ACC112 (cell line): Measurements from ENCODE around the gene PAK6.

Source experiments
- H2AFZ ChIP-seq: fragments of 200-600 bp; sonication (generic); one replicate; pipeline ENCODE4 v1.6.0; 2017; ENCODE audit warnings: antibody characterized with exemption, low read length; ENCODE audit not compliant: unreplicated experiment
- H3K27ac ChIP-seq: fragments of 200-600 bp; sonication (generic); 2 replicates; pipeline ENCODE4 v1.5.1; 2014; ENCODE audit warnings: low read depth, mild to moderate bottlenecking, antibody characterized with exemption, low read length, moderate library complexity
- H3K27me3 ChIP-seq: fragments of 200-600 bp; sonication (generic); 2 replicates; pipeline ENCODE4 v1.6.1; 2014; ENCODE audit warnings: mild to moderate bottlenecking, antibody characterized with exemption, low read length, moderate library complexity, mixed read lengths; ENCODE audit not compliant: insufficient read depth
- H3K36me3 ChIP-seq: fragments of 200-600 bp; sonication (generic); 2 replicates; pipeline ENCODE4 v1.6.1; 2016; ENCODE audit warnings: mild to moderate bottlenecking, antibody characterized with exemption, low read length, moderate library complexity, mixed read lengths; ENCODE audit not compliant: insufficient read depth
- H3K4me1 ChIP-seq: fragments of 200-600 bp; sonication (generic); one replicate; pipeline ENCODE4 v1.6.1; 2016; ENCODE audit warnings: low read length, mixed read lengths; ENCODE audit not compliant: insufficient read depth, unreplicated experiment, control insufficient read depth
- H3K4me3 ChIP-seq: fragments of 200-600 bp; sonication (generic); 2 replicates; pipeline ENCODE4 v1.5.1; 2014; ENCODE audit warnings: mild to moderate bottlenecking, low read depth, low read length
- H3K79me2 ChIP-seq: fragments of 200-600 bp; sonication (generic); one replicate; pipeline ENCODE4 v1.6.0; 2016; ENCODE audit warnings: low read length; ENCODE audit not compliant: control insufficient read depth, unreplicated experiment, insufficient read depth

PAK6 gene

DNA sequence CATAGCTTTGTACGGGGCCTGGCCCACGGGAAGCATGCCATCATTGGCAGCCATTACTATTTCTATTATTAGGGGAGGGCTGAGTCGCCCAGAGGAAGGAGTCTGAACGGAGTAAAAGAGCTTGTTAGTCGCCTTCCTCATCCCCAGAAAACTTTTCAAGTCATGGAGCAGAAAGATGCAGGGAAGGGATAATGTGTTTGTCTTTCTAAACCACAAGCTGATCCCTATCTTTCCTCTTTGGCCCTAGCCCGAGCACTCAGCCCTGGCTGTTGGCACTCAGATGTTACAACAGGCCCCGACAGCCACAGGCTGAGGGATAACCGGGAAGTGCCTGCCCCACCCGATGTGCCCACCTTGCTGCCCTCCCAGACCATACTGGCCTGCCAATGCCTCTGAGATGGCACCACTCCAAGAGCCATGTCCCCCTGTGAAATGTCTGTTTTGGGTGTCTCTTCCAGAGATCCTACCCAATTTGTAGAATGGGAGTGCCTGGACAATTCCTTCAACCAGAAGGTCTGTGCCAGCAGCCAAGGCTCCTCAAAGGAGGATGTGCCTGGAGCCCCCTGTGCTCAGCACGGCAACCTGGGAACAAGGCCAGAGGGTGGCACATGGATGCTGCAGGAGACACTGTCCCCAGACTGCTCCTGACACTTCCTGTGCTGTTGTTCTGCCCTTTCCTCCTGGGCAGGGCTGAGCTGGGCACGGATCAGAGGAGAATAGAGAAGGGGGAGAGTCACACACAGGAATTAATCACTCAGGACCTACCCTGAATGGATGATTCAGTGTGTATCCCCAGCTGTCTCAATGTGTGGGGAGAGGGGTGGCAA lies 10.8 kb downstream of the PAK6 start:
- Histone ChIP-seq H2AFZ (no peak overlapping the region), H3K27me3 (peaks cover 33% of the 10 kb centered on the region), H3K36me3 (no peaks in the 10 kb centered on the region), H3K27ac (no peak overlapping the region), H3K4me3 (no peak overlapping the region), H3K4me1 (peaks cover 8% of the 10 kb centered on the region), H3K79me2 (no peaks in the 10 kb centered on the region)

DNA sequence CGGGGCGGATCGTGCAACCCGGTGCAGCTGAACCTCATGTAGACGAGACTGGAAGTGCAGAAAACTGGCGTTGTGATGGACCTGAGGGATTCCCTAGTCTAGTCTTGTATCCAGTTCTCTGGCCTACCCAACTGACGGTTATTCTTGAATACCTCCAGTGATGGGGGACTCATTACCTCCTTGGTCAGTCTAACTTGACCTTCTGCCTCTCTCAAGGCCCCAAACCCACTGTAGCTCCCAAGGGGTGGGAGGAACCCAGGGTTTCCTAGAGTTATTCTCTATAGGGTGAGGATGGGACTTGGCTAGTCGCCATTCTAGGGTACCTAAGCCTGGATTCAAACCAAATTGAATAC lies 11.4 kb downstream of the PAK6 start:
- Histone ChIP-seq H3K4me3 (no peak overlapping the region), H3K79me2 (no peaks in the 10 kb centered on the region), H3K27ac (no peak overlapping the region), H3K4me1 (peaks cover 8% of the 10 kb centered on the region), H3K27me3 (peaks cover 35% of the 10 kb centered on the region), H3K36me3 (no peaks in the 10 kb centered on the region), H2AFZ (no peak overlapping the region)

DNA sequence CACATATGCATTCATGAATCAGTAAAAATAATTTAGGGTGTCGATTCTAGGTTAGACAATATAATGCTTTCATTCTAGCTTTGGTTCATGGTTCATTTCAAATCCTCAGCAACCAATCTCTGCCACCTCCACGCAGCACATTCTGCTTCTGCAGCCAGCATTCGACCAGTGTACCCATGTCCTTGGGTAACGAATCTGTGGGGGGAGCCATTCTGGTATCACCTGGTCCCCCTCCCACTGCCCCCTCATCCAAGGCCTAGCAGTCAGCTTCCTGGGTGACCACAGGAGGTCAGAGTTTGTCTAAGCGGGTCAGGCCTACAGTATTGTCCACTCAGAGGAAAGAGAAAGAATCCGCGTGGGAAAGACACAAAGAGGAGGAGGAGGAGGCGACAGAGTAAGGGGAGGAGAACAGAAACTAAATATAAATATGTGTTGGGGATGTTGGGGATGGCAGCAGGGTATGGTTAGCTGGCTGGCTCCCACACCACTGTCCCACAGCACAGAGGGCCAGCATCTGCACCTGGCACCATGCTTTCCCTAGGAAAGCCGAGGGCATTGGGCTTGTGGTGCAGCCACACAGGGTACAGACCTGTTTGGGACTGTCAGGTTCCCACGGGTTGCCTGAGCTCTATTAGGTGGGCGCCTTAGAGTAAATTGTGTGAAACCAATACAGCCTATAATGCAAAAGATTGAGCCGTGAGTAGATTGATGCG lies 12.1 kb downstream of the PAK6 start:
- peaks cover 8% of the 10 kb centered on the region for H3K4me1 ChIP-seq
- no peak overlapping the region for H3K4me3 ChIP-seq
- H3K27me3 ChIP-seq, result peaks cover 35% of the 10 kb centered on the region
- no peaks in the 10 kb centered on the region for H3K79me2 ChIP-seq
- no peak overlapping the region for H3K27ac ChIP-seq
- no peaks in the 10 kb centered on the region for H3K36me3 ChIP-seq
- H2AFZ ChIP-seq, result no peak overlapping the region

DNA sequence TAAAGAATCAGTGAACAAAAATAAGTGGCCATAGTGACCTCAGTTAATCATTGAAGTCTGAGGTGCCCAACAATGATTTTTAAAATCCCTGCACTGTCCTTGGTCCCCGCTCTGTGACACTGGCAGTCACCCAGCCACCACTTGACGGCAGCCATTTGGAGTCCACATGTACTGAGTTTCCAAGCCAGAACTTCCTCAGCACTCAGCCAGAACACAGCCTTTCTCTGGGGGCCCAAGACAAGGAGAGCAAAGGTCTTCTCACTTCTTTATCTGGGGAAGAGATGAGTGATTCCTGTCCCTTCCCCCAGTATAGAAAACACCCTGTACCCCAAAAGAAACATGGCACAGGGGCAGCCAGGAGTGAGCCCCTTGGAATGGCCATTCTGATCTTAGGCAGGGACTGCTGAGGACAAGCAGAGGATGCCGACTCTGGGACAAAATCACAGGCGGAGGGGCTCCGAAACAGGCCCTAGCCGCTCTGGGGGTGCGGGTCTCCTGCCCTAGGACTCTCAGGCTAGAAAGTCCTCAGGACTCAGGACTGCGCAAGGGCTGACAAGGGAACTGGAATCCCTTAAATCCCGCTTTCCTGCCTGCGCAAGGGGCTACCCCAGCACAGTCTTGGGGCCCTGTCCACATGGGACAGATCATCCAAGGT lies 12.8 kb downstream of the PAK6 start:
- Histone ChIP-seq H3K4me3 (no peak overlapping the region), H3K79me2 (no peaks in the 10 kb centered on the region), H3K4me1 (peaks cover 8% of the 10 kb centered on the region), H2AFZ (no peak overlapping the region), H3K27ac (no peak overlapping the region), H3K36me3 (no peaks in the 10 kb centered on the region), H3K27me3 (peaks cover 35% of the 10 kb centered on the region)

DNA sequence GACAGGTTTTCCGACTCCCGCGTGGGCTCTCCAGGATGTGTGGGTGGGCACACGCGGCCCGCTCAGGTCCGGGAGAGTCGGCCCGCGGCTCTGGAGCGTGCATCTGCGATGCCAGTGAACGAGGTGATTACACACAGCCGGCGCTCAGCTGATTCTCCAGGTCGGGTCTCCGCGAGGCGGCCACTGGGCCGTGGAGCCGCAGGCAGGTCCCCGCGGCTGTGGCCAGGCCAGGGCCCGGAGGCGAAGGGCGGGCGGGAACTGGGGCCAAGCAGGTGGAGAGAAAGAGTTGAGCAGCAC lies 13.2 kb downstream of the PAK6 start:
- no peak overlapping the region for H2AFZ ChIP-seq
- H3K27me3 ChIP-seq, result peaks cover 35% of the 10 kb centered on the region
- H3K36me3 ChIP-seq, result no peaks in the 10 kb centered on the region
- H3K4me3 ChIP-seq, result no peak overlapping the region
- no peak overlapping the region for H3K27ac ChIP-seq
- H3K4me1 ChIP-seq, result peaks cover 8% of the 10 kb centered on the region
- H3K79me2 ChIP-seq, result no peaks in the 10 kb centered on the region

GRCh38 chr15:40252438-40253166 lies 13.7 kb downstream of the PAK6 start:
- Histone ChIP-seq H3K27me3 (peaks cover 35% of the 10 kb centered on the region), H3K27ac (no peak overlapping the region), H2AFZ (peak overlapping the region; percentile 73), H3K4me3 (peak overlapping the region; percentile 78), H3K36me3 (no peaks in the 10 kb centered on the region), H3K79me2 (no peaks in the 10 kb centered on the region), H3K4me1 (peaks cover 8% of the 10 kb centered on the region)

- H2AFZ ChIP-seq, result peak overlapping the region; percentile 73
- H3K4me3 ChIP-seq, result peak overlapping the region; percentile 78
- H3K79me2 ChIP-seq, result no peaks in the 10 kb centered on the region
- H3K36me3 ChIP-seq, result no peaks in the 10 kb centered on the region
- H3K27ac ChIP-seq, result no peak overlapping the region
- peaks cover 35% of the 10 kb centered on the region for H3K27me3 ChIP-seq
- peaks cover 8% of the 10 kb centered on the region for H3K4me1 ChIP-seq
Measured at GRCh38 chr15:40253167-40253790, 14.4 kb downstream of the PAK6 start.

GRCh38 chr15:40254452-40254851 lies 15.6 kb downstream of the PAK6 start:
- peaks cover 35% of the 10 kb centered on the region for H3K27me3 ChIP-seq

DNA sequence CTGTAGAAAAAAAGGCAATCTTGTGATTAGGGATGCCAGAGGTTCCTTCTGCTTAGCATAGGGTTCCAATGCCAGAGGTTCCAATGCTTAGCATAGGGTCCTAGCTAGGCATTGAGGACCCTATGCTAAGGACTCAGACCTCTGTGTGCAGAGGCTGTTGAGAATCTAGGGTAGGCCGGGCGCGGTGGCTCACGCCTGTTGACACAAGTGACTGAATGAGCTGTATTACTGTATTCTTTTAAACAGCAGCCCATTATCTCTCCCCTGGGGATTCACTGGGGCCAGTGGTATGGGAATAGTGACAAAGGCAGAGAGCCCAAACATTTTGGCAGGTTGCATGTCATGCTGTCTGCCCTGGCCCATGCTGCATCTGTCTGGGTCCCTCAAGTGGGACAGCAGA lies 16.2 kb downstream of the PAK6 start:
- Histone ChIP-seq H3K27ac (no peak overlapping the region), H3K4me1 (peaks cover 5% of the 10 kb centered on the region), H3K4me3 (no peak overlapping the region), H3K79me2 (no peaks in the 10 kb centered on the region), H3K36me3 (no peaks in the 10 kb centered on the region), H3K27me3 (peaks cover 35% of the 10 kb centered on the region), H2AFZ (no peak overlapping the region)

More at GRCh38 chr15:40254452-40254851, 15.6 kb downstream of the PAK6 start:
- Histone ChIP-seq H3K4me3 (no peak overlapping the region), H3K4me1 (peaks cover 8% of the 10 kb centered on the region), H3K79me2 (no peaks in the 10 kb centered on the region), H3K36me3 (no peaks in the 10 kb centered on the region), H2AFZ (no peak overlapping the region), H3K27ac (no peak overlapping the region)

DNA sequence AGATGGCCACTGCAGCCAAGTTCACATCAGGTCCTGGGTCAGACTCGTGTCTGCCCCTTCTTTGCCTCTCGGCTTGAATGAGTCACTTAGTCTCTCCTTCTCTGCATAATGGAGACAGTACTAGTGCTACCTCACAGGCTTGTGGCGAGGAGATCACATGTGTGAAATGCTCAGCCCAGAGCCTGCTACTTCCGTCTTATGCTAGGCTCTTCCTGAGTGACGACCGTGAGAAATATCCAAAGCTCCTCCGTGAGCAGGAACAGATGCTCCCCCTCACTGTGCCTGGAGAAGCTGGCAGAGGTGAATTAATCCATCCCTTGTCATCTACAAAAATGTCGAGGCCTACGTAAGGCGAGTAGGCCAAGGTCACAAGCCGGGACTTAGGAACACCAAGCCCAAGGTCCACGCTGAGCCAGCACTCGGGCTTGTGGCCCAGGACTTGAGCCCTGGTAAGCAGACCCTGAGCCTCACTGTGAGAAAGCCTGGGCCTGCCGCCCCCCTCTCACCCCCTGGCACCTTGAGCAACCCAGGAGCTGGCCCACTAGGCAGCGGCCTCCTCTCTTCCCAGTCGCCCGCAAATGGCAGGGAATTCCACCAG lies 17.9 kb downstream of the PAK6 start:
- Histone ChIP-seq H3K36me3 (no peaks in the 10 kb centered on the region), H2AFZ (no peak overlapping the region), H3K79me2 (no peaks in the 10 kb centered on the region), H3K4me1 (peaks cover 5% of the 10 kb centered on the region), H3K4me3 (no peak overlapping the region), H3K27me3 (peaks cover 32% of the 10 kb centered on the region), H3K27ac (no peak overlapping the region)
